Measurements from ENCODE around the gene LOX.

DNA sequence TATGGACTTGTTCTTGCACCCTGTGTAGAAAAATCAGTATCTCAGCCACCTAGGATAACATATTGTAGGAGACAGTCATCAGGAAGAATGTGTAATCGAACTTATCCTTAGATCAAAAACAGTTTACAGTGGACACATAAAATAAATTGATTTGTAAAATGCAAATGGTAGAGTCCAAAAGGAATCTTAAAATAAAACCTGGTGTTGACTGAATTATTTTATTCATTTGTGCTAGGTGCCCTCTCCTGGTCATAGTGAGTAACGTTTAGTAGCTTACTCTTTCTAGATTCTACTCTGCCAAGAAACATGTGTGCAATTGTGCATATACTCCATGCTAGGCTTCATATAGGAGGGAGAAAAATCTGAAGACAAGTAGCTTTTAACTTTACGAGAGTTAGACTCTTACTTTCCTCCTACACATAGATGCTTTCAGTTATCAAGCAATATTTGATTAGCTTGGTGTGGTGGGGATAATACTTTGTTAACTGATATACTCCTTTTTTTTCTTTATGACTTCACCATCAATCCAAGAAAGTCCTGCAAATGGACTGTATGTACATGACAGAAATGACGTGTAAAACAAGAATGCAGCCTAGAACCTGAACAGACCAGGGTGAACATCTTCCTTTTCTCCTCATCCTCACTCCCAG is 23.7 kb upstream of the LOX start:
- TF ChIP-seq POLR2A (IDR thresholded peaks at IDR 0.05; ENCODE audit: low read length) (no peak), GATA1 (IDR thresholded peaks at IDR 0.05; ENCODE audit: low read depth, low read length) (no peak)
